ENCODE data around the gene TIE1.

- TF ChIP-seq EP300 (IDR thresholded peaks at IDR 0.05) (no peak), POLR2A (IDR thresholded peaks at IDR 0.05) (no peak)
Measured at GRCh38 chr1:43368646-43369020, 67.9 kb downstream of the TIE1 start.

All from upper lobe of left lung (tissue), 4 donors.